Measurements from ENCODE around the gene SYT1.

SYT1 gene

GRCh38 chr12:79016181-79016580 lies 151.6 kb downstream of the SYT1 start:
- no peak overlapping the region for H3K27ac ChIP-seq (replicated peaks)

GRCh38 chr12:79019672-79020071 lies 155.1 kb downstream of the SYT1 start:
- TF ChIP-seq GABPA (IDR thresholded peaks at IDR 0.05; ENCODE audit: low read depth) (no peak), SPI1 (IDR thresholded peaks at IDR 0.05; ENCODE audit: borderline replicate concordance, low read depth) (no peak), POLR2AphosphoS5 (IDR thresholded peaks at IDR 0.05; ENCODE audit: low read depth) (no peak), REST (IDR thresholded peaks at IDR 0.05; ENCODE audit: insufficient replicate concordance, low read depth) (no peak), CTCF (IDR thresholded peaks at IDR 0.05; ENCODE audit: insufficient read depth, low read length) (no peak)
- no peaks in the 10 kb centered on the region for H3K27me3 ChIP-seq (ENCODE audit: insufficient read depth, poor library complexity, severe bottlenecking)
- H3K27ac ChIP-seq (replicated peaks), result no peak overlapping the region
- no peak for DNase-seq (ENCODE audit: low read depth in 1 of 2, low spot score in 1 of 2)
- no peak overlapping the region for H3K4me3 ChIP-seq (replicated peaks; ENCODE audit: insufficient read depth, low read length)

More at GRCh38 chr12:79016181-79016580, 151.6 kb downstream of the SYT1 start:
- H3K4me3 ChIP-seq (replicated peaks; ENCODE audit: insufficient read depth, low read length), result no peak overlapping the region
- no peaks in the 10 kb centered on the region for H3K27me3 ChIP-seq (ENCODE audit: insufficient read depth, poor library complexity, severe bottlenecking)
- no peak for DNase-seq (ENCODE audit: low read depth in 1 of 2, low spot score in 1 of 2)
- TF ChIP-seq SPI1 (IDR thresholded peaks at IDR 0.05; ENCODE audit: borderline replicate concordance, low read depth) (no peak), REST (IDR thresholded peaks at IDR 0.05; ENCODE audit: insufficient replicate concordance, low read depth) (no peak), GABPA (IDR thresholded peaks at IDR 0.05; ENCODE audit: low read depth) (no peak)

- TF ChIP-seq POLR2AphosphoS5 (IDR thresholded peaks at IDR 0.05; ENCODE audit: low read depth) (no peak), CTCF (IDR thresholded peaks at IDR 0.05; ENCODE audit: insufficient read depth, low read length) (no peak), SPI1 (IDR thresholded peaks at IDR 0.05; ENCODE audit: borderline replicate concordance, low read depth) (no peak), REST (IDR thresholded peaks at IDR 0.05; ENCODE audit: insufficient replicate concordance, low read depth) (no peak), GABPA (IDR thresholded peaks at IDR 0.05; ENCODE audit: low read depth) (no peak)
- Histone ChIP-seq H3K4me3 (replicated peaks; ENCODE audit: insufficient read depth, low read length) (no peak overlapping the region), H3K27ac (replicated peaks) (no peak overlapping the region), H3K27me3 (ENCODE audit: insufficient read depth, poor library complexity, severe bottlenecking) (no peaks in the 10 kb centered on the region)
- no peak for DNase-seq (ENCODE audit: low read depth in 1 of 2, low spot score in 1 of 2)
Measured at GRCh38 chr12:79020106-79020505, 155.5 kb downstream of the SYT1 start.
